Right atrium auricular region (tissue), 2 donors: ENCODE measurements around the gene MPRIP. TPM values are rescaled to one million over a fixed set of nuclear protein-coding genes. Genes with fewer than 3 reads are reported as not detected.

Source experiments
- DNase-seq: peaks from one replicate; pipeline ENCODE4 v3.0.0-alpha.2; 2019; ENCODE audit warnings: low spot score
- H3K27ac ChIP-seq, 2 donors: fragments of 200-600 bp; sonication (generic); 1 replicate in 1 of 2; 2 replicates in 1 of 2; pipeline ENCODE4 v1.5.1; 2016 to 2019
- H3K27me3 ChIP-seq, 2 donors: fragments of 200-600 bp; sonication (generic); one replicate each; pipeline versions ENCODE4 v1.5.1 to v1.6.0; 2017 to 2019
- H3K36me3 ChIP-seq: fragments of 200-600 bp; sonication (generic); one replicate; pipeline ENCODE4 v1.5.1; 2016
- H3K4me1 ChIP-seq, 2 donors: fragments of 200-600 bp; sonication (generic); one replicate each; pipeline versions ENCODE4 v1.5.1 to v1.6.0; 2017 to 2019
- H3K4me3 ChIP-seq, 2 donors: fragments of 200-600 bp; sonication (generic); 1 replicate in 1 of 2; 2 replicates in 1 of 2; pipeline ENCODE4 v1.5.1; 2017 to 2019; ENCODE audit warnings: mild to moderate bottlenecking in 1 of 2, moderate library complexity in 1 of 2
- H3K9me3 ChIP-seq, 2 donors: fragments of 200-600 bp; sonication (generic); one replicate each; pipeline ENCODE4 v1.5.1; 2019
- total RNA-seq, 2 donors: library from RNA; depleted of rRNA; stranded (reverse); fragments of >200 nt; gene quantifications; one replicate each; pipeline ENCODE4 v1.1.0, GENCODE V29; 2016
- TF ChIP-seq, protein P1 (sequence below), 2 donors: fragments of 200-600 bp; sonication (generic); IDR thresholded peaks; one replicate each; pipeline ENCODE4 v1.5.1; 2019; ENCODE audit warnings: antibody characterized with exemption in 2 of 2

MPRIP gene
- total RNA-seq, 2 donors from 2014 or later, result 102 to 145 TPM

DNA sequence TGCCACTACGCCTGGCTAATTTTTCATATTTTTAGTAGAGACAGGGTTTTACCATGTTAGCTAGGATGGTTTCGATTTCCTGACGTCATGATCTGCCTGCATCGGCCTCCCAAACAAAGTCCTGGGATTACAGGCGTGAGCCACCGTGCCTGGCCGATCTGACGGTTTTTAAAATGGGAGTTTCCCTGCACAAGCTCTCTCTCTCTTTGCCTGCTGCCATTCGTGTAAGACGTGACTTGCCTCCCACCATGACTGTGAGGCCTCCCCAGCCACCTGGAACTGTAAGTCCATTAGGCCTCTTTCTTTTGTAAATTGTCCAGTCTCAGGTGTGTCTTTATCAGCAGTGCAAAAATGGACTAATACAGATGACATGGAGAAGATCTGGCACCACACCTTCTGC lies 199.4 kb downstream of the MPRIP start:
- no peak overlapping the region for H3K27ac ChIP-seq
- H3K36me3 ChIP-seq, result peaks cover 12% of the 10 kb centered on the region
- no peaks in the 10 kb centered on the region for H3K27me3 ChIP-seq
- H3K9me3 ChIP-seq, result no peaks in the 10 kb centered on the region
- DNase-seq, result no peak
- H3K4me3 ChIP-seq, result no peak overlapping the region
- H3K4me1 ChIP-seq, result no peaks in the 10 kb centered on the region
- TF ChIP-seq, protein P1, sequence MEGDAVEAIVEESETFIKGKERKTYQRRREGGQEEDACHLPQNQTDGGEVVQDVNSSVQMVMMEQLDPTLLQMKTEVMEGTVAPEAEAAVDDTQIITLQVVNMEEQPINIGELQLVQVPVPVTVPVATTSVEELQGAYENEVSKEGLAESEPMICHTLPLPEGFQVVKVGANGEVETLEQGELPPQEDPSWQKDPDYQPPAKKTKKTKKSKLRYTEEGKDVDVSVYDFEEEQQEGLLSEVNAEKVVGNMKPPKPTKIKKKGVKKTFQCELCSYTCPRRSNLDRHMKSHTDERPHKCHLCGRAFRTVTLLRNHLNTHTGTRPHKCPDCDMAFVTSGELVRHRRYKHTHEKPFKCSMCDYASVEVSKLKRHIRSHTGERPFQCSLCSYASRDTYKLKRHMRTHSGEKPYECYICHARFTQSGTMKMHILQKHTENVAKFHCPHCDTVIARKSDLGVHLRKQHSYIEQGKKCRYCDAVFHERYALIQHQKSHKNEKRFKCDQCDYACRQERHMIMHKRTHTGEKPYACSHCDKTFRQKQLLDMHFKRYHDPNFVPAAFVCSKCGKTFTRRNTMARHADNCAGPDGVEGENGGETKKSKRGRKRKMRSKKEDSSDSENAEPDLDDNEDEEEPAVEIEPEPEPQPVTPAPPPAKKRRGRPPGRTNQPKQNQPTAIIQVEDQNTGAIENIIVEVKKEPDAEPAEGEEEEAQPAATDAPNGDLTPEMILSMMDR (IDR thresholded peaks at IDR 0.05), result no peak

GRCh38 chr17:17242246-17242645 lies 200.0 kb downstream of the MPRIP start:
- DNase-seq, result no peak
- no peaks in the 10 kb centered on the region for H3K4me1 ChIP-seq
- TF ChIP-seq, protein P1 (IDR thresholded peaks at IDR 0.05), result no peak
- H3K27ac ChIP-seq, result no peak overlapping the region
- no peak overlapping the region for H3K4me3 ChIP-seq
- H3K9me3 ChIP-seq, result no peaks in the 10 kb centered on the region
- no peaks in the 10 kb centered on the region for H3K27me3 ChIP-seq
- H3K36me3 ChIP-seq, result peaks cover 18% of the 10 kb centered on the region

Other genes starting within 250 kb of the MPRIP start
- gene TNFRSF13B, start 70.3 kb upstream of the MPRIP start, total RNA-seq, result not detected
- 1 to 10 TPM; 3.1 to 6.8 TPM for gene PLD6, start 163.9 kb downstream of the MPRIP start, total RNA-seq
- 10 to 100 TPM; 22.7 to 23.7 TPM for gene FLCN, start 194.7 kb downstream of the MPRIP start, total RNA-seq
- 10 to 100 TPM; 46.0 to 65.5 TPM for gene COPS3, start 238.8 kb downstream of the MPRIP start, total RNA-seq